ENCODE data around the gene IDUA. TPM values are rescaled to one million over a fixed set of nuclear protein-coding genes. Genes with fewer than 3 reads are reported as not detected.

IDUA gene
- total and polyA plus RNA-seq, 4 donors: 7.5 to 66.5 (median 21.6) TPM

DNA sequence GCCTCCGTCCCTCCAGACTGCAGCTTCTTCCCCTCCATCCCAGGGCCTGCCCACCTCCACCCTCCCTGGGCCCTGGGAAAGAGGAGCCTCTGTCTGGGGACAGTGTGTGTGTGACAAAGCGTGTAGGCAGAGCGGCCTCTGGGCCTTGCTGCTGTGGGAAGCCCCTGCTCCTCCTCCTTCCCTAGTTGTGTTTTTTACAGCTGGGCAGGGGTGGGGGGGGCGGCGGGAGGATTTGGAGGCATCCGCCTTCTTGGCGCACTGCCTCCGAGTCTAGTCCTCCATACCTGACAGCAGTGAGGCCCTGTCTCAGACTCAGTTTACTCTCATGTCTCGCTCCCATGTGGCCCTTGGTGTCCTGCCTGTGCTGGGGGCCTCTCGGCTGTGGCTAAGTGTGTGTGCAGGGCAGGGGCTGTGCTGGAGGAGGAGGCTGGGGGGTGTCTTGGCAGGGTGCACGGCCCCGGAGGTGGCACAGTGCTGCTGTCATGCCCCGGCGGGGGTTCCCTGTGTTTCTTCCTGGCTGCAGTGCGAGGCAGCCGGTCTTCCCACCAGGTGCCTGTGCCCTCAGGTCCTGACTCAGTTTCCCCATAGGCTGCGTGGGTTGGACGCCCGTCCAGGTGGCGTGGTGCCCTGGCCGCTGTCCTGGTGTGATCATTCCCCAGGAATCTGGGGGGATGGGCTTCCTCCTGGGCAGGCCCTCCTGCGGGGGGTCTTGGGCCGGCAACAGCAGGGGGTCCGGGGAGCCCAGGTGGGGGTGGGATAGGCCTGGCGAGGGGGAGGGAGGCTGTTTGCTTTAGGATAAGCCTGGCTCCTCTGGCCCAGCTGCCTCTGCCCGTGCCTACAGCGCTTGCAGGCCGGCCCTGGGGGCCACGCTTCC lies 31.5 kb downstream of the IDUA start:
- ATAC-seq (ENCODE audit: insufficient read depth, low FRiP score) (no peak), DNase-seq (peak; percentile 46 to 59 (median 52))
- Histone ChIP-seq H3K4me3 (no peak overlapping the region), H3K9me3 (ENCODE audit: control insufficient read depth in 4 of 4, insufficient read depth in 3 of 4, low read length in 3 of 4) (no peaks in the 10 kb centered on the region), H3K27ac (ENCODE audit: low read depth in 1 of 2, low read length in 1 of 2) (no peak overlapping the region), H3K9ac (ENCODE audit: insufficient read depth in 1 of 2, low read length in 2 of 2) (no peak overlapping the region), H3K36me3 (ENCODE audit: control insufficient read depth in 4 of 4, insufficient read depth in 4 of 4, low read length in 4 of 4) (peaks cover 0 to 1% (median 0%) of the 10 kb centered on the region in 4 donors), H3K27me3 (ENCODE audit: control insufficient read depth in 3 of 3, insufficient read depth in 3 of 3, low read length in 2 of 3) (no peaks in the 10 kb centered on the region), H3K4me1 (ENCODE audit: control insufficient read depth in 5 of 5, insufficient read depth in 5 of 5, low read length in 5 of 5) (peaks cover 0 to 11% (median under 1%) of the 10 kb centered on the region in 5 donors)
- TF ChIP-seq CTCF (IDR thresholded peaks at IDR 0.05; ENCODE audit: control extremely low read depth, extremely low read depth): no peak
- WGBS, 2 donors: 88 to 91% methylated on average over 29 of the region's 29 CpGs

GRCh38 chr4:1019320-1019719 lies 32.5 kb downstream of the IDUA start:
- DNase-seq (no peak), ATAC-seq (ENCODE audit: insufficient read depth, low FRiP score) (no peak)
- 74 to 75% methylated on average over 9 of the region's 9 CpGs for WGBS, 2 donors
- H3K9me3 ChIP-seq (ENCODE audit: control insufficient read depth in 4 of 4, insufficient read depth in 3 of 4, low read length in 3 of 4): no peaks in the 10 kb centered on the region
- no peaks in the 10 kb centered on the region for H3K27me3 ChIP-seq (ENCODE audit: control insufficient read depth in 3 of 3, insufficient read depth in 3 of 3, low read length in 2 of 3)
- no peak overlapping the region for H3K27ac ChIP-seq (ENCODE audit: low read depth in 1 of 2, low read length in 1 of 2)
- peaks cover 0 to 11% (median 0%) of the 10 kb centered on the region in 5 donors for H3K4me1 ChIP-seq (ENCODE audit: control insufficient read depth in 5 of 5, insufficient read depth in 5 of 5, low read length in 5 of 5)
- H3K4me3 ChIP-seq: no peak overlapping the region
- H3K9ac ChIP-seq (ENCODE audit: insufficient read depth in 1 of 2, low read length in 2 of 2): no peak overlapping the region
- peaks cover 0 to 3% (median 1%) of the 10 kb centered on the region in 4 donors for H3K36me3 ChIP-seq (ENCODE audit: control insufficient read depth in 4 of 4, insufficient read depth in 4 of 4, low read length in 4 of 4)
- no peak for TF ChIP-seq CTCF (IDR thresholded peaks at IDR 0.05; ENCODE audit: control extremely low read depth, extremely low read depth)

DNA sequence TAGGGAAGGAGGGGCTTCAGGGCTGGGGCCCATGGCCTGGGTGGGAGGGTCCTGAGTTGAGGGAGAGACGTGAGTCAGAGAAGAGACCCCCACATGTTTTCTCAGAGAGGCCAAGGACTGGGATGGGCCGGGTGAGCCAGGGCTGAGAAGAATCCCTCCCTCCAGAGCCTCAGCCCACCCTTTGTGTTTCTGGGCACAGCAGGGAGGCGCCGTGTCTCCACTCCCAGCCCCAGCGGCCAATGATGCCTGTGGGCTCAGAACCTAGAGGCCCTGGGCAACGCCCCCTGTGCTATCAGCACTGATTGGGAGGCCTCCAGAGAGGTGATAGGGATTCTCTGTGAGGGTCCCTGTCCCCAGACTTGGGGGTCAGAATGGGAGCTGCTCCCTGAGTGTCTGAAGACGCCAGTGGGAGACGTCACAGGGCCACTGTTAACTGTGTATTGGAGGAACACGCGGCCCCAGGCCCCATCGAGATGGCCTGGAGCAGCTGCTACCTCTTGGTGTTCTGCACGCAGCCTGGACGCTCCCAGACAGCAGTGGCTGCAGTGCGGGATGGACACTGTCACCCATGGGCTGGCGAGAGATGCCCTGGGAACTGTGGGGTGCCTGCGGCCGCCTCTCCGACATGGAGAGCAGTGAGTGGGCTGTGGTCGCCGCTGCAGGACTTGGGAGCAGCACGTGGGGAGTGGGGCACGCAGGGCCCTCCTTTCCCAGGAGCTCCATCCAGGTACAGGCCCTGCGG lies 33.1 kb downstream of the IDUA start:
- no peak for ATAC-seq (ENCODE audit: insufficient read depth, low FRiP score)
- Histone ChIP-seq H3K9me3 (ENCODE audit: control insufficient read depth in 4 of 4, insufficient read depth in 3 of 4, low read length in 3 of 4) (no peaks in the 10 kb centered on the region), H3K27me3 (ENCODE audit: control insufficient read depth in 3 of 3, insufficient read depth in 3 of 3, low read length in 2 of 3) (no peaks in the 10 kb centered on the region), H3K4me3 (no peak overlapping the region), H3K27ac (ENCODE audit: low read depth in 1 of 2, low read length in 1 of 2) (no peak overlapping the region), H3K4me1 (ENCODE audit: control insufficient read depth in 5 of 5, insufficient read depth in 5 of 5, low read length in 5 of 5) (peaks cover 0 to 11% (median 0%) of the 10 kb centered on the region in 5 donors), H3K9ac (ENCODE audit: insufficient read depth in 1 of 2, low read length in 2 of 2) (no peak overlapping the region), H3K36me3 (ENCODE audit: control insufficient read depth in 4 of 4, insufficient read depth in 4 of 4, low read length in 4 of 4) (peaks cover 0 to 9% (median 4%) of the 10 kb centered on the region in 4 donors)
- WGBS, 2 donors: 81 to 94% methylated on average over 23 of the region's 23 CpGs
- TF ChIP-seq CTCF (IDR thresholded peaks at IDR 0.05; ENCODE audit: control extremely low read depth, extremely low read depth): no peak
- DNase-seq: no peak

Data from lung (tissue), 12 donors.